Medulla oblongata (tissue), 1 donor: ENCODE data around the gene TMEM219.
A peak's percentile ranks its signal among the peaks of the same experiment; 100 is the strongest.
"Not testable (repeated sequence)": the region's sequence is repeated elsewhere in the genome, so short reads cannot be mapped to it uniquely, and the experiment has no call there.

Experiments
- DNase-seq: peaks from one replicate; pipeline ENCODE4 v3.0.0-alpha.2; 2015; ENCODE audit errors: extremely low spot score

The TMEM219 gene, protein sequence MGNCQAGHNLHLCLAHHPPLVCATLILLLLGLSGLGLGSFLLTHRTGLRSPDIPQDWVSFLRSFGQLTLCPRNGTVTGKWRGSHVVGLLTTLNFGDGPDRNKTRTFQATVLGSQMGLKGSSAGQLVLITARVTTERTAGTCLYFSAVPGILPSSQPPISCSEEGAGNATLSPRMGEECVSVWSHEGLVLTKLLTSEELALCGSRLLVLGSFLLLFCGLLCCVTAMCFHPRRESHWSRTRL

DNA sequence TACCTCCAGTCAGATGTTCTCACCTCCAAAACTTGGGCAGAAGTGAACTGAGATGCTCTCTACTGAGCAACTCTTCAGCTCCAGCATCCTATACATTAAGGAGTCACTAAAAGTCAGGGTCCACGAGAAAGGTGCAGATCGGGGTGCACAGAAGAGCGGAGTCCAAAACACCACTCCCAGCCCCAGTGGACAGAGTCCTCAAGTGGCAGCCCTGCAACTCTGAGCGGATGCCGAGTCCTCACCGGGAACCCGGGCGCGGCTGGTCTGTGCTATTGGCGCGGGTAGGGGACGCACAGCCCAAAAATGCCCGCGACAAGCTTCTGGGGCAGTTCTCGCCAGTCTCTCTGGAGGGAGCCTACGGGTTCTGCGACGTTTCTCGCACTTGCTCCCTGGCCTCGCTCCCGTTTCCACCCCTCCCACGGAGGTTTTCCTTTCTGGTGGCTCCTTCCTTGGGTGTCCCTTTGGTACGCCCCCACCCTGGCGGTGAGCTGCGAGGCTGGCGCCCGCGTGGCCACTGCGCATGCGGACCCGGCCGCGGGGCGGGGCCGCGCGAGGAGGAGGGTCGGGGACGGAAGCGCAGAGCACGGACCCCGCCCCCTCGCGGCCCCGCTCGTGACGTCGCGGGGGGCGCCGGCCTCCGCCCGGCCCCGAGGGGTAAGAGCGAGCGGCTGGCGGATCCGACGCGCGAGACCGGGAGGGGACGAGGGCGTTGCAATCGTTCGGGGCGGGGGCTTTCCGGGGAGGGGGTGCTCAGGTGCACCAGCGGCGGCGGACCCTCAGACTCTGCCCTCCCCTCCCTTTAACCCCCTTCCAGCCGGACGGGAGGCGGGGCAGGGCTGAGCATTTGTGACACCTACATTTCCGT, at the start of gene TMEM219:
TMEM219 (plus strand) TSS at position 601 of the 865 bp plus-strand sequence. CDS start 1,065 bp downstream, outside the sequence.
- peak; percentile 95 for DNase-seq

DNA sequence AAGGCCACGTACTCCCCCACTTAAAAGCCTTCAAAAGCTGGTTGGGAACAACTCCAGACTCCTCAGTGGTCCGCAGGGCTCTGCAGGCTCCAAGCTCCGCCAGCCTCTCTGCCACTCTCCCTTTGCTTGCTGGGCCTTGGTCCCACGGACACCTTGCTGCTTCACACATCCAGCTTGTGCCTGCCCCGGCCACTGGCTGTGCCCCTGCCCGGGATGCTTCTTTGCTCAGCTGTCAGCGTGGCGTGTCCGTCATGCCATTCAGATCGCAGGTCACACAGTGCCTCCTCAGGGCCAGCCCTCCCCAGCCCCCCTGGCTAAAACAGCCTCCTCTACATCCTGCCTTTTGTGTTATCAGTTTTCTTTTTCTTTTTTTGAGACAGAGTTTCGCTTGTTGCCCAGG, 49.8 kb upstream of the TMEM219 start:
- DNase-seq, result no peak

DNA sequence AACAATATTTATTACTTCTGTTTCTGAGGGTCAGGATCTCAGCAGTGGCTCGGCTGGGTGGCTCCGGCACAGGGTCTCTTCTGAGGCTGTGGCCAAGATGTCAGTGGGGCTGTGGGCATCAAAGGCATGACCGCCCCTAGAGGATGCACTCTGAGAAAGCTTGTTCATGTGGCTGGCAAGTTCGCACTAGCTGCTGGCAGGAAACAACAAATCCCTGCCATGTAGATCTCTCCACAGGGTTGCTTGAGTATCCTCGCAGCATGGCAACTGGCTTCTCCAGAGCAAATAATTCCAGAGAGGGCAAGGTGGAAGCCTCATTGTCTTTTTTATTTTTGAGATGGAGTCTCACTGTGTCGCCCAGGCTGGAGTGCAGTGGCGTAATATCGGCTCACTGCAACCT, 48.4 kb upstream of the TMEM219 start:
- no peak for DNase-seq

DNA sequence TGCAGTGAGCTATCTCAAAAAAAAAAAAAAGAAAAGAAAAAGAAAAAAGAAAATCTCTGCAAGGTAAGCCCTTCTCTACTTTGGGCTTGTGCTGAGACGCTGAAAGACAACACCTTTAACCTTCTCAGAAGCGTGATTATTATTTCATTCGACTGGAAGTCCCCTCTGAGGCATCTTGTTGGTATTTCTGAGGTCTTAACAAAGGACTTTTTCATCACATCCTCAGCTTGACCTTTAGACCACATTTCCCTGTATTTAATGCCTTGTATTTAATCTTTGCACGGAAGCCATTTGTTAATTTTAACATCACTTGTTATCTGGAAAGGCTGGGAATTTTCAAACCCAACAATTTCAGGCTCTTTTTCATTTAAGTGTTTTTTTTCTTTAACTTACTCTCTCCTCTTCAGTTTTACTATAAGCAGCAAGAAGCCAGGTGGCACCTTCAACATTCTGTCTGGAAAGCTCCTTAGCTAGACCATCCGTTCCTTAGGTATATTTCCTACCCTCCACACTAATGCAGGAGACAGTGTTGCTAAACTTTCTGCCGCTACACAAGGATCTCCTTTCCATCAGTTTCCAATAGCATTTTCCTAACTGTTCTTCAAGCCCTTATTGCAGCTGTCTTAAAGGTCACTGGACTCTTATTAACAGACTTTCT, 46.2 kb upstream of the TMEM219 start:
- DNase-seq, result no peak

DNA sequence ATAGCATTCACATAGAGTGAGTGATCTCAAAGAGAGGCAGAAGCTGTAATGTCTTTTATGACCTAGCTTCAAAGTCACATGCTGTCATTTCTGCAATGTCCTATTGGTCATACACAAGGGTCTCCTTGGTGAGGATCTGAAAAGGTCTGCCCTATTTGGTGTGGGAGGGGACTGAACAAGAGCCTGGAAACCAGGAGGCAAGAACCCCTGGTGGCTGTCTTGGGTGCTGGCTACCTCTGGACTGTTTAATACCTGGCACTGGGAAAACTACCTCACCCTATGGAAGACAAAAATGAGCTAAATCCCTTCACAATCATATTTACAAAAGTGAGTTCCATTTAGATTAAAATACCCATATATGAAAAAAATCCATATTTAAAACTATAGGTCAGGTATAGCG, 44.9 kb upstream of the TMEM219 start:
- no peak for DNase-seq

DNA sequence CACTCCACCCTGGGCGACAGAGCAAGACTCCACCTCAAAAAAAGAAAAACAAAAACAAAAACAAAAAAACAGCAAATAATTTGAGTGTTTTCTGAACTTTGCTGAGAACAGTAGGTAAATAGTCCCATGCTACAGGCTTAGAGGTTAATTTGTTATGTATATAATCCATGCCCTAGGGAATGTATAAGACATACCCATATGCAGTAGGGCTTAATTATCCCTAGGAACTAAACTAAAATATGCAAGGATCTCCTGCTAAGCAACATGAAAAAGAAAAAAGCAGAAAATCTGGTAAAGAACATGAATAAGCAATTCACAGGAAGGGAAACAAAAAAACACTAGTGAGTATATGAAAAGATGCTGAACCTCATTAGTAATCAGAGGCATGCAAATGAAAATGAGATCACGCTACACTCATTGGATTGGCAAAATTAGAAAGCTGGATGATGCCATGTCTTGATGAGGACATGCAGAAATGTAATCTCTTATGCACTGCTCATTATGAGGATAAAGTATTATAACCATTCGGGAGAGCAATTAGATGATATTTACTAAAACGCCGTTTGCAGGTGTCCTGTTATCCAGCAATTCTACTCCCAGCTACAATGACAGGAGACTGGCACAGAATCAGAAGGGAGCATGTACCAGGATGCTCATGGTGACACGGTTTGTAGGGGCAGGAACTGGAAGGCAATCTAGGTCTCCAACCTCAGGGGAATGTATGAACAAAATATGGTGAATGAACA, 41.4 kb upstream of the TMEM219 start:
- DNase-seq, result peak; percentile 48

DNA sequence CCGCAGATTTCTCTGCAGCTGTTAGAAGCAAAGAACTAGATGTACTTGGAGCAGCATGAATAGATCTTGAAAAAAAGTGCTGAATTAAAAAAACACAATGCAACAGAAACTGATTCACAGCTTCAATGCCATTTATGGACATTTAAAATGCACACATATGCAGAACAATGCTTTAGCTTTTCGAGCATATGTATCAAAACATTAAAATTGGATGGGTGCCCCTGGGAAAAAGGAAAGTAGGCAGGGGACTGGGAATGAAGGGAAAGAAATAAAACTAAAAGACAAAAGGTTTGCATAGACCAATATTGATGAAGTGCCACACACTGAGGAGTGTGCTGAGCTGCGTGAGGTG, 40.9 kb upstream of the TMEM219 start:
- no peak for DNase-seq

DNA sequence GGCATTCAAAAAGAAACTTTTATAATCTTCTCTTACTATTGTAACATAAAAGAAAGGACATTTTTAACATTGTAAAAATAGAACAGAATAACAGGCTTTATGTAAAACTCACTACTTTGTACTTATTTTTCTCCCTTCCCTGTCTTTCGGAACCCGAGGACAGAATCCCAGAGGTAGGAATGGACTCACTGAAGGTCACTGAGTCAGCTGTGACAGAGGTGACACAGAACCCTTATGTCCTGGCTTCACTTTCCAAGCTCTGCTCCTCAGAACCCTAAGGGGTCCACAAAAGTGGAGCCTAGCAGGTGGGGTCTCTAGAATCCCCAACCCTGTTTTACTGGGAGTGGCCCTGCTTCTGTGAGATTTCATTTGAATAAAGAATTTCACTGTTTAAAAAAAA, 39.6 kb upstream of the TMEM219 start:
- DNase-seq, result no peak

DNA sequence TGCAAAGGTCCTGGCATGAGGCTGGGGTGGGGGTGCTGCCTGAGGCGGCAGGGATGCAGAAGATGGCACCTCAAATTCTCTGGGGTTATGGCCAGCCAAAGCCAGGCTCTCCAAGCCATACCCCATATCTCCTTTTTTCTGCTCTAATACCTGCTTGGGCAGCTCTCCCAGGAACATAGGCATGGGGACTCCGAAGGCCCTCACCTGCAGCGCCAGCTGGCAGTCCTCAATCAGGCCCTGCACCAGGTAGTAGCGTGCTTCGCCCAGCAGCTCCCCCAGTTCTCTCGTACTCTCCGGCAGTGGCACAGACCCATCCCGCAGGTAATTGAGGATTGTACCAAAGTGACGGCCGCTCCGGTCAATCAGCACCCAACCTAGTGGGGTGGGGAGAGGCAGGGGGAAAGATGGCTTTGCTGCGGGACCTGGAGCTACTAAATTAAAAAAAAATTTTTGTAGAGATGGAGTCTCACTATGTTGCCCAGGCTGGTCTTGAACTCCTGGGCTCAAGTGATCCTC, 38.8 kb upstream of the TMEM219 start:
- no peak for DNase-seq

DNA sequence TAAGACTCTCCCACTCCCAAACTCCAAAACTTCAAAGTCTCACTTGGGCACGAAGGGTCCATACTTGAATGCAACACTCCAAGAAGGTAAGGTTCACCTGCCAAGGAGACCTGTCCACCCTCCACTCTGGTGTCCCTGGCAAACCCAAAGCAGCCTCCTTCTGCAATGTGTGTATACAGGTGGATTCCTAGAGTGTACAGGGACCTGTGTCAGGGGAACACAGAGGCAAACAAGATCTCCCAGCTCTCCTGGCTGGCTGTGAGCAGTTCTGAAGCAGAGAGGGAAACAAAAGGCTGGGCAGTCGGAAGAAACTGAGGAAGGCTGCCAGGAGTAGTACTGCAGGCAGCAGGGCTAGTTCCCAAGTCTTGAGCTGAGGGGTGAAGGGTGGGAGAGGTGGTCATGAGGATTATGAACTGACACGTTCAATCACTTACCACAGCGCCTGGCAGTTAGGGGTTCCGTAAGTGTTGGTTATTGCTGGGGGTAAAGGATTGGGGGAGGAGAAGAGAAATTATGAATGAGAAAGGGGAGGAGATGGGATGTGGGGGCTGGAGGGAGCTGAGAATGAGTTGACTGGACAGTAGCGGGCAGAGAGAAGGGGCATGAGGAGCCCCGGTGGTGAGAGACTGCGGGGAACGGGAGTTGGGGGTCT, 36.6 kb upstream of the TMEM219 start:
- DNase-seq, result peak; percentile 59

DNA sequence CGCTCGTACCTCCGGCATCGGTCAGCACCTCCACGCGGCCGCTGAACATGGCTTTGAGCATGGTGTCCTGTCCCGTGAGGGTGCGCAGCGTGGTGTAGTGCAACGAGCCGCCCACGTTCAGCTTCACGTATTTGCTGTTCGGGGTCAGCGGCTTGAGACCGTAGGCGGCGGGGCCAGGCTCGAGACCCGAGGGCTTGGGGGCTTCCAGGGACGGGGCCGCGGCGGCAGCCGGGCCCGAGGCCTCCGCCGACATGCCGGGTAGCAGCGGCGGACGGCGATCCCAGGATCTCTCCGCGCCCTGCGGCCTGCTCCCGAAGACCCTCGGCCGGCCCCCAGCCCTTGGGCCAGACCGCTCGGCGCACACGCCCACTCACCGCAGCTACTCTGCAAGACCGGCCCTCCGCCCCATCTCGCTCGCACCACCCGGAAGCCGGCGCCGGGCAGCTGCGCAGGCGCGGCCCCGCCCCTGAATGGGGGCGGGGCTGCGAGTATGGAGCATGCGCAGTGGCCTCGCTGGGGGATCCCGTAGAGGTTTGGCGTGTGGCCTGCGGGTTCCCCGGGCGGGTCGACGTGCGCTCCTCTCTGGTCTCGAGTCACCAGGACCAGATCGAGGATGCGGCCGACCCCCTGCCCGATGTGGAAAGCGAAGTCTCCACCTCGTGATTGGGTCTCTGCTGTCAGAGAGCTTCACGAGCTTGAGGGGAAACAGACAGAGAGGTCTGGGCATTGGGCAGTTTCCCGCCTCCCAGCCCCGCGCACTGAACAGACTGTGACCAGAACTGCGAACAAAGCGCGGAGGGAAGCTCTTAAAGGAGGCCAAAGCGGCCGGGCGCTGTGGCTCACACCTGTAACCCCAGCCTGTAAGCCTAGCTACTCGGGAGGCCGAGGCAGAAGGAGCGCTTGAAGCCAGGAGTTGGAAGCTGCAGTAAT, 35.8 kb upstream of the TMEM219 start, which contains the start of gene KCTD13:
KCTD13 (minus strand) TSS at position 446 of the 930 bp plus-strand sequence; CDS start at position 253, 193 bp downstream.
- DNase-seq, result peak; percentile 93

DNA sequence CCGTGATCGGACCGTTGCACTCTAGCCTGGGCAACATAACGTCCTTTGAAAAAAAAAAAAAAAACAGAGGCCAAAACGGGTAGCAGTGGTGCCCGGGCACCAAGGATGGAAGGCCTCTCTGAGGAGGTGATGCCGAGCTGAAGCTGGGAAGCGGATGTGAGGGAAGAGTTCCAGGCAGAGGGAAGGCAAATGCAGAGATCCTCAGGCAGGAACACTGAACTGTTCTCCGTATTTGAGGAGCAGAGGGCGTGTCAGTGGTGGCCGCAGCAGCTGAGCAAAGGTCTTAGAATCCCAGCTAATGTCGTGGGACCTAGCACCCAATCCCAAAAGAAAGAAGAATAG, 35.2 kb upstream of the TMEM219 start:
- peak; percentile 38 for DNase-seq

DNA sequence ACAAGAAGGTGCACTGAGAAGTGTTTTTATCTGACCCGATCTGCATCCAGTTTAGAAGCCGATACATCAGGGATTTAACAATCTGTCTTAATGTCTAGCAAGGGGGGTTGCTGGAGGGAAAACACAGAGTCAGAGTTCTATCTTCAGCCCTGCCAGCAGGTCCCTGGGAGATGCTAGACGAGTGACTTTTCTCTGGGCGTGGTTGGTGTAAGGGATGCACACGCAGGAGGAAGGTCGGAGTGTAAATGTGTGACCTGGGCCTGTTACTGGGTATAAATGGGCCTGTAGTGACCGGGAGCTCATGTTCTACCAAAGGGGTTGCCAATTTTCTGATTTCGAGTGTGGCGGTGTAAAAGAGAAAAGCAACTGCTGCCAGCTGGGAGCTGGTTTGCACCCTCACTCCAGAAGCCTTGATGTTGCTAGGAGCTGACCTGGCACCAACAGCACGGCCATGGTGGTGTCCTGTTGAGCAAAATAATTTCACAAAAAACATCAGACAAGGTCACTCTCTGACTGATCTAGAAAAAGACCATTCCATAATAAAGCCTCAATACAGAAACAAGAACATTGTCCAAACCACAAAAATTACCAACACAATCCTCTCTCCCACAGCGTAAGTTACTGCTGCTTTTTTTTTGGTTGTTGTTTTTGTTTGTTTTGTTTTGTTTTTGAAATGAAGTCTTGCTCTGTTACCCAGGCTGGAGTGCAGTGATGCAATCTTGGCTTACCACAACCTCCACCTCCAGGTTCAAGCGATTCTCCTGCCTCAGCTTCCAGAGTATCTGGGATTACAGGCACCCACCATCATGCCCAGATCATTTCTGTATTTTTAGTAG, 34.6 kb upstream of the TMEM219 start:
- peak; percentile 45 for DNase-seq

DNA sequence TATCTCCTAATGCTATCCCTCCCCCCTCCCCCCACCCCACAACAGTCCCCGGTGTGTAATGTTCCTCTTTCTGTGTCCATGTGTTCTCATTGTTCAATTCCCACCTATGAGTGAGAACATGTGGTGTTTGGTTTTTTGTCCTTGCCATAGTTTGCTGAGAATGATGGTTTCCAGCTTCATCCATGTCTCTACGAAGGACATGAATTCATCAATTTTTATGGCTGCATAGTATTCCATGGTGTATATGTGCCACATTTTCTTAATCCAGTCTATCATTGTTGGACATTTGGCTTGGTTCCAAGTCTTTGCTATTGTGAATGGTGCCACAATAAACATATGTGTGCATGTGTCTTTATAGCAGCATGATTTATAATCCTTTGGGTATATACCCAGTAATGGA, 30.1 kb upstream of the TMEM219 start:
- DNase-seq, result not testable (repeated sequence)

DNA sequence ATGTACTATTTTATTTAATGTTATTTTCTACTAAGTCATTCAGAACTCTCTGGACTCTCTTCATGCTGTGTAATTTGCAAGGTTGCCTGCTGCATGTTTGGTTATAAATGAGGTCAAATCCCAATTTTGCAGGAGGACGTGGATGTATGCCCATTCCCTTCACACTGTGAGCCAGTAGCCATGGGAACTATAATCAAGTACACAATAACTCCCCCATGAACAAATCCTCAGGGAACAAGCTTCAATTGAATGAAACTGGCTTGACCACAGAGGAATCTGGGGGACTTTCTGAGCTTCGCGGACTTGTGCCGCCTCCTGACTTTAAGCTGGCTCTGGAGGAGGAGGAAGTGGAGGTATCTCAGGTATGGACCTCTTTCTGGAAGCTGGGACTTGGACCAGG, 21.2 kb upstream of the TMEM219 start:
- no peak for DNase-seq

DNA sequence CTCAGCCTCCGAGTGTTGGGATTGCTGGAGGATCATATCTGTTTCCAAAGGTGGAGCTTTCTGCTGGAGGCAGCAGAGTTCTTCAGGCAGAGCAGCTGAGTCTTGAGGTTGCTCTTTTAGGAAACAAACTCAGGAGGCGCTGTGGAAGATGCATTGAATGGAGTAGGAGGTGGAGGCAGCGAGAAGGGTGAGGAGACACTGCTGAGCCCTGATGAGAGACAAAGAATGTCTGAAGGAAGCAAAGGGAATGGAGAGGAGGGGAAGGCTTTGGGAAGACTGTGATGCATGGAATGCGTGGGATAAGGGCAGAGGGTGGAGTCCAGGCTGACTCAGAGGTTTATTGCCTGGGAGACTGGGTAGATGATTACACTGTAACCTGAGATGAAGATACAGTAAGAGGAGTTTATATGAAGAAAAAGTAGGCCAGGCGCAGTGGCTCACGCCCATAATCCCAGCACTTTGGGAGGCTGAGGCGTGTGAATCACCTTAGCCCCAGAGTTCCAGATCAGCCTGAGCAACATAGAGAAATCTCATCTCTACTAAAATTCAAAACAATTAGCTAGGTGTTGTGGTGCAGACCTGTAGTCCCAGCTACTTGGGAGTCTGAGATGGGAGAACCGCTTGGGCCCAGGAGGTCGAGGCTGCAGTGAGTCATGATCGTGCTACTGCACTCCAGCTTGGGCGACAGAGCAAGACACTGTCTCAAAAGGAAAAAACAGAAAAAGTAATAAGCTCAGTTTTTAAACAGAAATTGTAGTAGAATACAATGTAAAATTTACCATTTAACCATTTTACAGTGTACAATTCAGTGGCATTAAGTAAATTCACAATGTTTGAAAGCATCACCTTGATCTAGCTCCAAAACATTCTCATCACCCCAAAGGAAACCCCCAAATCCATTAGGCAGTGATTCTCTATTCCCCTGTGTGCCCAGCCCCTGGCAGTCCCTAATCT, 17.8 kb upstream of the TMEM219 start:
- no peak for DNase-seq

DNA sequence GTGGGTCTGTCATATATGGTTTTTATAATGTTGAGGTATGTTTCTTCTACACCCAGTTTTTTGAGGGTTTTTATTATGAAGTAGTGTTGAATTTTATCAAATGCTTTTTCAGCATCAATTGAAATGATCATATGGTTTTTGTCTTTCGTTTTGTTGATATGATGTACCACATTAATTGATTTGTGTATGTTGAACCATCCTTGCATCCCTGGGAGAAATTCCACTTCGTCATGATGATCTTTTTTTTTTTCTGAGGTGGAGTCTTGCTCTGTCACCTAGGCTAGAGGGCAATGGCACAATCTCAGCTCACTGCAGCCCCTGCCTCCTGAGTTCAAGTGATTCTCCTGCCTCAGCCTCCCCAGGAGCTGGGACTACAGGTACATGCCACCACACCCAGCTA, 14.0 kb upstream of the TMEM219 start:
- no peak for DNase-seq

DNA sequence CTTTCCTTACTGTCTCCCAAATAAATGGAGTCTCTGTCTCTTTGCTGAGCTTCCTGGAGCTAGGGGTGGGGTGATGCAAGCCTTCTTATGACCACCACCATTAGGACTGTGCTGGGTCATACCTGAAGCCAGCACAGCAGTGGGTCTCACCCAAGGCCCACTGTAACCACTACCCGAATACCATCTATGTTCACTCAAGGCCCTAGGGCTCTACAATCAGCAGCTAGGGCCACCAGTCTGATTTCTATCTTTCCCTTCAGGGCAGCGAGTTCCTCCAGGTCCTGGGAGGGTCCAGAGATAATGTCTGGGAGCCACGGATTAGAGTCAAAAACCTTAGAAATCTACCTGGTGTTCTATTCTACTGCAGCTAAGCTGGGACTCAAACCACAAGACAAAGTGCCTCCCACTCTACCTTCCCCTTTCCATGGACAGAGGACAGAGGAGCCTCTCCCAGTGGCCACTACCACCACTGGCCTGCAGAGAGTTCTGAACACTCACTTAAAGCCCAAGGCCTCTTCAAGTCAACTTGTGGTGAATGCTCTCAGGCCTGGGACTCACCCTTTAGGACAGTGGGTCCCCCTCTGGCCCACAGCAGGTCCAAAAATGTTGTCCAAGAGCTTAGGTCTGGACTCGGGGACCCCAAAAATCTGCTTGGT, 10.9 kb upstream of the TMEM219 start:
- no peak for DNase-seq
